Hematopoietic multipotent progenitor cell treated with erythropoietin and hydrocortisone succinate and interleukin-3 and kit ligand, for 6 days (in vitro differentiated cells): ENCODE data around the gene RHBDL2.

ENCODE experiments used
- DNase-seq: peaks from one replicate; pipeline ENCODE4 v3.0.0-alpha.2; 2015

RHBDL2 gene

GRCh38 chr1:38929476-38929875, 12.2 kb downstream of the RHBDL2 start:
- no peak for DNase-seq

GRCh38 chr1:38929054-38929453, 12.6 kb downstream of the RHBDL2 start:
- DNase-seq, result no peak

GRCh38 chr1:38926091-38926490, 15.5 kb downstream of the RHBDL2 start:
- no peak for DNase-seq

GRCh38 chr1:38925391-38925790, 16.2 kb downstream of the RHBDL2 start:
- peak; percentile 38 for DNase-seq

- DNase-seq, result peak; percentile 28
These were observed 18.0 kb downstream of the RHBDL2 start for GRCh38 chr1:38923607-38924006.

GRCh38 chr1:38919130-38919529, 22.5 kb downstream of the RHBDL2 start:
- no peak for DNase-seq

DNA sequence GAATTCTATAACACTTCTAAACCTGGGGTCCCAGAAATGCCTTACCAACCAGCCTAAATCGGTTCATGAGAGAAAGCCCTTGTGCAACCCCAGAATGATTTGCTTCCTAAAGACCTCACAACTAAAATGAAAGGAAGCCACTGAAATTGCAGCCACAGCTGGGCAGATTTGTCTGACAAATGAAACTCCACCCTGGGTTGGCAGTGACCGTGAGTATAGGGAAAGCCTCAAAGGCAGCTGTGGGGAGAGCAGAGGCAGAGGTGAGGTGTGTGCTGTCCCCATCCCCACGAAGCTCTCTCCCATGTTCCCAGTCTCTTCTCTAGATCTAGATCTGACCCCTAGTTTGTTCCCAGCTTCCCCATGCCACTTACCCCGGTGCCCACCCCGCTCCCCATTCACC, 23.1 kb downstream of the RHBDL2 start:
- DNase-seq, result no peak

DNA sequence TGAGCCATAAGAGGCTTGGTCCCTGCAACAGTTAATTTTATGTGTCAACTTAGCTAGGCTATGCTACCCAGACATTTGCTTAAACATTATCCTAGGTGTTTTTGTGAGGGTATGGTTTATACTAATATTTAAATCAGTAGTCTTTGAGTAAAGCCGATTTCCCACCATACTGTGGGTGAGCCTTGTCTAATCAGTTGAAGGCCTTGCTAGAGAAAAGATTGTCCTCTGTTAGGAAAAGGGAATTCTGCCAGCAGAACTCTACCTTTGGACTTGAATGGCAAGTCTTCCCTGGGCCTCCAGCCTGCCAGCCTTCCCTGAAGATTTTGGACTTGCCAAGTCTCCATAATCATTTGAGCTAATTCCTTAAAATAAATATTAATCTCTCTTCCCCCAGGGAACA, 23.9 kb downstream of the RHBDL2 start:
- DNase-seq, result no peak

DNA sequence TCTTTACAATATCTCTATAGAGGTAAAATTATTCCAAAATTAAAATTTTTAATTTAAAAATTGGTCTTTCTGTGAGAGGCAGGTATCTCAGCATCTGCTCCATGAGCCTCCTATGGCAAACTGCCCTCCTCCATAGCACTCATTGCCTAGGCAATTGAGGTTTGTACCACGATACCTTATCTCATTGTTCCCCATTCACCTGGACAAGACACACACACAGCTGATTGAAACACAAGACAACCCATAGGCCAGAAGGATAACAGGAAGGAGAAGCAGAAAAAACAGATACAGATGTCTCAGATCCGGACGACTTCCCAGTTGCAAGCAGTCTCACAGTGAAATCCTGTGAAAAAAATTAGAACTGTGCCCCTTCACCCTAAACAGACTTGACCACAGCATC, 24.3 kb downstream of the RHBDL2 start:
- peak; percentile 21 for DNase-seq

GRCh38 chr1:38915352-38915948, 26.2 kb downstream of the RHBDL2 start:
- peak; percentile 95 for DNase-seq

GRCh38 chr1:38914908-38915307, 26.7 kb downstream of the RHBDL2 start:
- DNase-seq, result peak; percentile 47

DNA sequence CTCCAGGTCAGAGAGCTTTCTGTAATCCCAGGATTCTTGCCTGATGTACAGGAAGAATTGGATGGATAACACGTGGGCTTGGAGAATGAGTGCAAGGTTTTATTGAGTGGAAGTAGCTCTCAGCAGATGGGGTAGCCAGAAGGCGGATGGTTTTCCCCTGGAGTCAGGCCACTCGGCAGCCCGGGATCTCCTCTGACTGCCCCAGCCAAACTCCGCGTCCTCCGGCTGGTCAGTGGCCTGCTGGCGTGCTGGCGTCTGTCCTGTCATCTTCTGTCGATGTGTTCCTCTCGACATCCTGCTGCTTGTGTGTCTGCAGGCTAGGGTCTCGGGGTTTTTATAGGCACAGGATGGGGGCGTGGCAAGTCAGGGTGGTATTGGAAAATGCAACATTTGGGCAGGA, 32.8 kb downstream of the RHBDL2 start:
- DNase-seq, result no peak

DNA sequence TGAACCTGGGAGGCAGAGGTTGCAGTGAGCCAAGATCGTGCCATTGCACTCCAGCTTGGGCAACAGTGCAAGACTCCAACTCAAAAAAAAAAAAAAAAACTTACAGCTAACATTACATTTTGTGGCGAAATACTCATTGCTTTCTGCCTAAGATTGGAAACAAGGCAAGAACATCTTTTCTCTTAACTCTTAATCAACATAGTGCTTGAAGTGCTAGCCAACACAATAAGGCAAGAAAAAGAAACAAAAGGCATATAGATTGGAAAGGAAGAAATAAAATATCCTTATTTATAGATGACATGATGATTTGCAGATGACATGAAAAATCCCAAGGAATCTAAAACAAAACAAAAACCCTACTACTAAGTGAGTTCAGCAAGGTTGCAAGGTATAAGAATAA, 35.6 kb downstream of the RHBDL2 start:
- no peak for DNase-seq

- DNase-seq, result no peak
These were observed 42.1 kb downstream of the RHBDL2 start for GRCh38 chr1:38899560-38899959.

DNA sequence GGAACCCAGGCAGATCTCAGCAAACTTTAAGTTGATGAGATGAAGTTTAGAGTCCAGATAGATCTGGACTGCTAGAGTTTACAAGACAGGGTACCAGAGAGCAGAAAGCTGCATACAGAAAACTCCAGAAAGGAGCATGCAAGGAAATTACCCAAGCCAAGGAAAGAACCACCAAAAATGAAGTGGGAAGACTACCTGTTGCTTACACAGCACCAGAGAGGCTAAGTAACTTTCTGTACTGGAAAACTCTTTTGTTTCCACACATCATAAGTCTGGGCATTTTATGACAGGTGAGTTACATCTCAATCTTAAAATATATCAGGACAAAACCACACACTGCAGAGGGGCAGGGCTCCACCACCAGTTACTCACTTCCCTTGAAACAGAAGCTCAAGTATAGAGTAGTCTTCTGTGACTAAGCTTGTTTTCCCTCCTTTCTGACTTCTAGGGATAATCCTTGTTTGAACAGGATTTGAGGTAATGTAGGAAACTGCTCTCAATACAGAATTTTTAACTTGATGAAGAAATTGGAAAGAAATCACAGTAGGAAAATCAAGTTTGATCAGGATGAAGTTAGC, 42.9 kb downstream of the RHBDL2 start:
- no peak for DNase-seq

DNA sequence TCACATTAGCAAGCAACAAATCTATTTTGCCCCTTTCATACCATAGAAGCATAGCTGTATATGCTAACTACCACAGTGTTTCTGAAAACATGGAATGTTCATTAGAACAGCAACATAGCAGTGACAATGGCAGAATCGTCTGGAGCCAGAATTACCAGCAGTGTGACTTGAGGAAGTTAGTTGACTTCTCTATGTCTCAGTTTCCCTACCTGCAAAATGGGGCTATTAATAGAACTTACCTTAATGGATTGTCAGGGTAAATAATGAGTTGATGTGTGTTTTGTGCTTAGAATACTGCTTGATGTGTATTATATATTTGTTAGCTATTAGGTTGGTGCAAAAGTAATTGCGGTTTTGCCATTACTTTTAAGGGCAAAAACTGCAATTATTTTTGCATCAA, 45.5 kb downstream of the RHBDL2 start:
- no peak for DNase-seq

DNA sequence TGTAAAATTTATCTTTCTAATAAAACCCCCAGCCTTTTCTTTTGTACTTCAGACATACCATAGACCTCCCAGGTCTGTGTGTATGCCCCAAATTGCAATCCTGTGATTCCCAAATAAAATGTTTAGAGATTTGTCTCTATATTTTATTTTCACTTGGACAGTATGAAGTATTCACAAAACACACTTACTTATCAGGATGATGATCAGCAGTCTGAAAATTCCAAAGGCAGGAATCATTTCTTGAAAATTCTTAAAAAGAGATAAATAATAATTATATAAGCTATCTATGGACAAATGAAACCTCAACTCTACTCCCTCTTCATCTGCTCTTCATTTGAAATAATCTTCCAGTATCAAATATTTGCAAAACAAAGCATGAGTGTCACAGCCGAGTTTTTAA, 48.7 kb downstream of the RHBDL2 start:
- DNase-seq, result no peak

- peak; percentile 32 for DNase-seq
These were observed 49.9 kb downstream of the RHBDL2 start for GRCh38 chr1:38891753-38892152.

DNA sequence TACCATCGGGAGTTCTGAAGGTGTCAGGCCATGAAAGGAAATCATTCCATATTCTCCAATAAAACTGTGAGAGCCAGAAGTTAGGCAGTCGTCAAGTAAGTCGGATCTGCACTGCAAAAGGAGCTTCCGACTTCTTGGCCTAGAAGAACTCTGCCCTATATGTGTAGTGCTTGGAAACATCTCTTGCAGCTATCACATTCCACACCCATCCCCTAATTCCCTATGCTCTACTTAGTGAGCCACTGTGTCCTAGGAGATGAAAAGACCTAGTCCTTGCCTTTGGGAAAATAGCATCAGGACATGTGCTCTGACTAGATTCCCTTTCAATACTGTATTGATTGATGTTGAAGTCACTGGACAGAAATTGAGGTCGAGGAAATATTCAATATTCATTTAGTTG, 52.0 kb downstream of the RHBDL2 start:
- DNase-seq, result no peak

DNA sequence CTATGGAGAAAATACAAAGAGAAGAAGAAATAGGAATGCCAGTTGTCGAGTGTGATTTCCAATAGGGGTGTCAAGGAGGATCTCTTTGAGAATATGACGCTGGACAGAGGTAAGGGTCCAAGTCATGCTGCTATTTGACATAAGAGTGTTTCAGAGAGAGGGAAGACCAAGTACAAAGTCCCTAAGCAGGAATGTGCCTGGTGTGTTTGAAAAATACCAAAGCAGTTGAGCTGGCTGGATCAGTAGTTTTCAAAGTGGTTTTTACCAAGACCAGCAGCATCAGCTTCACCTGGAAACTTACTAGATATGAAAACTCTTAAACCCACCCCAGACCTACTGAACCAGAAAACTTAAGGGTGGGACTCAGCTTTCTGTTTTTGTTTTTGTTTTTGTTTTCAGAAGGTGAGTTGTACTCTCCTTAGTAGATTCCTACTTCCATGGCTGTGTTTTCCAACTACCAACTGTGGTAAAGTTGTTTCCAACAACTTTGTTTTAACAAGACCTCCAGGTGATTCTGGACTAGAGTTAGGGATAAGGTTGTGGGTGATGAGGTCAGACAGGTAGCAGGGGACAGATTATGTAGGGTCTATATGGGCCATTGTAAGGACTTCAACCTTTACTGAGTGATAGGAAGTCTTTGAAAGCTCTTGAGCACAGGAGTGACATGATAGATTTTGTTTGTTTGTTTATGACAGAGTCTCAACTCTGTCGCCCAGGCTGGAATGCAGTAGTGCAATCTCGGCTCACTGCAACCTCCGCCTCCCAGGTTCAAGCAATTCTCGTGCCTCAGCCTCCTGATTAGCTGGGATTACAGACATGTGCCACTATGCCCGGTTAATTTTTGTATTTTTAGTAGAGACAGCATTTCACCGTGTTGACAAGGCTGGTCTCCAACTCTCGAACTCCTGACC, 53.0 kb downstream of the RHBDL2 start:
- DNase-seq, result no peak

DNA sequence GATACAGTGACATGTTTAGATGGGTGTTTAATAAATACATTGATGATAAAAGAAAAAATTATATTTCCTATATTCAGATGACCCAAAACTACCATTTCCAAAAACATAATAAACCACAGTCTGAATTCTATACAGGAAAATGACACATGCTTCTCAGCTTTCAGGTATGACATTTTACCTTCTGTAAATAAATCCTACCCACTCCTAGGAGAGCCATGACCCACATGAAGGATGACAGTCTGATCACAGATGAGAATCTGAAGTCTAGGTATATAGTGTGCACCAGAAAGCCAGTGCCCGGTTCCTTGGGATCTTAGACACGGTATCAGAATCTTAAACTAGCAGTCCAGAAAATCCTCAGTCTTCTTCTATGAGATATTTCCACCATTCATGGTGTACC, 56.5 kb downstream of the RHBDL2 start:
- DNase-seq, result no peak

- DNase-seq, result no peak
These were observed 60.1 kb downstream of the RHBDL2 start, which contains the start of gene GJA9 for GRCh38 chr1:38881487-38881886. GJA9 (minus strand) TSS chr1:38881587; CDS start chr1:38876098, 5,489 bp downstream.

- DNase-seq, result no peak
These were observed 65.8 kb downstream of the RHBDL2 start for GRCh38 chr1:38875811-38876210.
